ENCODE data around the gene CEP126.

The CEP126 gene, protein sequence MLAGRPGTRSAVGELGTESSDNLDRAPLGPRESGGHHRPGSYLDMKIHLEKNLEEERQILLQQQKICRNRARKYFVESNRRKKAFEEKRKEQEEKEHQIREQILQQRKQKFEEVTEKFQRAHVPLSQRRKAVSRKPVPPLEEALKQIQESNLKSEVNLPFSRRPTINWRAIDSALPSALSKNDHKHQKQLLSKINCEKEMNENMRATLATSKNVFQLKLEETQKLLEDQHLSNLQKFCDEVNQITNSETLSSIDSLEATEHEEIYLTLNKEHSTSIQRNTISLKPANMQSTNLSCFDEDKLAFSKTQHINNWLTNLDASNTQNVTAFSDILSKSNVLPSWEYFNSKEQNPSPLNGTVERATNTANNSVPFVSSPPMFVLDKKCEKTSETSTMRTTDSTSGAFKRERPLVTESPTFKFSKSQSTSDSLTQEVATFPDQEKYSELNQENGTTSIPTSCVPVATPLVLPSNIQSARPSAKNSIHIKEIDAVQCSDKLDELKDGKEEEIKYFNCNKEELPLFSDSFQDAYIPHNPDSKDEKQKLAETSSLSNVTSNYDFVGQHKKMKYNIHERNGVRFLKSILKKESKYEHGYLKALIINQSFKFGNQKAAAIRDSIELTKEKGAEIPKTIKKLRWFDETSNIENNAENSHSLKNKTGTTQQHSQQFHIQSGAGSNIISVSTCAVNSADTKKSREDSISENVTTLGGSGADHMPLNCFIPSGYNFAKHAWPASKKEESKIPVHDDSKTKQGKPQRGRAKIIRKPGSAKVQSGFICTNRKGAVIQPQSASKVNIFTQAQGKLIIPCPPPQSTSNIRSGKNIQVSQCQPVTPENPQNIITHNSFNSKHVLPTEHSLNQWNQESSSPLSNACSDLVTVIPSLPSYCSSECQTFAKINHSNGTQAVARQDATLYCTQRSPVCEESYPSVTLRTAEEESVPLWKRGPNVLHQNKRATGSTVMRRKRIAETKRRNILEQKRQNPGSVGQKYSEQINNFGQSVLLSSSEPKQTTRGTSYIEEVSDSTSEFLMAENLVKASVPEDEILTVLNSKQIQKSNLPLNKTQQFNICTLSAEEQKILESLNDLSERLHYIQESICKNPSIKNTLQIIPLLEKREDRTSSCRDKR

DNA sequence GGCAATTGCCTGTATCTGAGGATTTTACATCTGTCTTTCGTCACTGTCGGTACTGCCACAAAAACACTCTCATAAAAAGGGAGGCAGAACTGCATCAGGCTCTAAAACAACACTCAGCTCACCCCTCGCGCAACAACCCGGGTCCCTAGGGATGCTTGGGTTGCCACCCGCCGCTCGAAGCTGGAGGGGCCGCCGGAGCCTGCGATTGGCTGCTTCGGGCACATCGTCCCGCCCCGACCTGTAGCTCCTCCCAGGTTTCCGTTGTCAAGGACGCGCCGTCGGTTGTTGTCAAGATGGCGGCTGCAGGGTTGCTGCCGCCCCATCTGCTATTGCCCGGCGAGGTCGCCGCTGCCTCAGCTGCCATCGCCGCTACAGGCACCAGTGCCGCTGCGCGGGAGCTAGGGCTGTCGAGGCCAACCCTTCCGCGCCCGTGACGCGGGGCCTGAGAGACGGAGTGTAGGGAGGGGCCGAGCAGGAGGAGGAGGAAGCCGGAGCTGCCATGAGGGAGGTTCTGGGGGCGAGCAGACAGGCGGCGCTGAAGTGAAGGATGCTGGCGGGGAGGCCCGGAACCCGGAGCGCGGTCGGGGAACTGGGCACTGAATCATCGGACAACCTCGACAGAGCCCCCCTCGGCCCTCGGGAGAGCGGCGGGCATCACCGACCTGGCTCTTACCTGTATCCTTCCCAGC lies at the start of gene CEP126:
Gene CEP126 (plus strand): TSS at position 273 of the 689 bp plus-strand sequence. CDS start 275 bp downstream, at position 548.
- no peaks in the 10 kb centered on the region for H3K9me3 ChIP-seq (ENCODE audit: control insufficient read depth, insufficient read depth, low read depth, low read length)
- no peak within 1 kb of the TSS for H3K27ac ChIP-seq (ENCODE audit: low read depth, low read length)
- H3K27me3 ChIP-seq (ENCODE audit: control insufficient read depth, insufficient read depth, low read length), result no peaks in the 10 kb centered on the region
- H3K36me3 ChIP-seq (ENCODE audit: control insufficient read depth, insufficient read depth, low read length), result no peaks in the 10 kb centered on the region
- peaks cover 21% of the 10 kb centered on the region; the same call in 1 of the 2 replicates for H3K4me1 ChIP-seq (ENCODE audit: control insufficient read depth, insufficient read depth, low read length)
- peak within 1 kb of the TSS; percentile 54 for H3K9ac ChIP-seq (ENCODE audit: low read length)
- peak within 1 kb of the TSS; percentile 75 for H3K4me3 ChIP-seq (ENCODE audit: low read depth, low read length)

DNA sequence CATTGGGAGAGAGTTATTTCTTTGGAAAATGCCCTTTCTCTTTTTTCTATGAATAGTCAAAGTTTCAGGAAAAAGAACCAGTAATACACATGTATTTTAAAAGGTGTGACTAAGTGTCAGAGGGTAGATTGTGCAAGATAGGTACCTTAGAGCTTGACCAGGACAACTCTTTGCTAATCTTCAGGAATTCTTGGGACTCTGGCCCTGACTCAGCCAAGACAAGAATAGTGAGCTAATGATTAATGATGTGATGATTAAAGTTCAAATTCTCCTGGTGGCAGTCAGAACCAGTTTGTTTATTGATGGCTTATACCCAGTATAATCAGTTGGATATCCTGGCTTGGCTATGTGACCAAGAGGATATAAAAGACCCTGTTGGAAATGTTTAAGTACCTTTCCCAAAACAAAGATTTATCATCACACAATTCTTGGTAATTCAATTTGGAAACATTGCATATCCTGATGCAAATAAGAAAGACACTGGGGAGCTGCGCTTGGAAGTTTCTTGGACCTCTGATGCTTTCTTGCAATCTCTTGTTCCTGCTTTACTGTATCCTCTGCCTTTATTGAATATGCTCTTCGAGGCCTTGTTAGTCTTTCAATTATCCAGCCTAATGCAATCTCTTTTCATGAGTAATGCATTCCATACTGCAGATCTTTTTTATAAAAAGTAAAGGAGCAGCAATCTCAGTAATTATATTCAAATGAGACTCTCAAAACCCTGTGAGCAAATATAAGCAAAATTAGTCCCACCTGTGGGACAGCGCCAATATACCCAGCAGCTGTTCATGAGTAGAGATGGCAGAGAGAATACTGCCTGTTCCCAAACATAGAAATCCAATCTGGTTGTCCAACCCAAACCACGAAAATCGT lies 48.0 kb upstream of the CEP126 start:
- H3K9me3 ChIP-seq (ENCODE audit: control insufficient read depth, insufficient read depth, low read depth, low read length), result peaks cover 8% of the 10 kb centered on the region; the same call in 1 of the 2 replicates
- no peak overlapping the region for H3K27ac ChIP-seq (ENCODE audit: low read depth, low read length)
- H3K27me3 ChIP-seq (ENCODE audit: control insufficient read depth, insufficient read depth, low read length), result no peaks in the 10 kb centered on the region
- H3K4me1 ChIP-seq (ENCODE audit: control insufficient read depth, insufficient read depth, low read length), result peaks cover 9% of the 10 kb centered on the region; the same call in 1 of the 2 replicates
- H3K4me3 ChIP-seq (ENCODE audit: low read depth, low read length), result no peak overlapping the region
- no peak overlapping the region for H3K9ac ChIP-seq (ENCODE audit: low read length)
- no peaks in the 10 kb centered on the region for H3K36me3 ChIP-seq (ENCODE audit: control insufficient read depth, insufficient read depth, low read length)

DNA sequence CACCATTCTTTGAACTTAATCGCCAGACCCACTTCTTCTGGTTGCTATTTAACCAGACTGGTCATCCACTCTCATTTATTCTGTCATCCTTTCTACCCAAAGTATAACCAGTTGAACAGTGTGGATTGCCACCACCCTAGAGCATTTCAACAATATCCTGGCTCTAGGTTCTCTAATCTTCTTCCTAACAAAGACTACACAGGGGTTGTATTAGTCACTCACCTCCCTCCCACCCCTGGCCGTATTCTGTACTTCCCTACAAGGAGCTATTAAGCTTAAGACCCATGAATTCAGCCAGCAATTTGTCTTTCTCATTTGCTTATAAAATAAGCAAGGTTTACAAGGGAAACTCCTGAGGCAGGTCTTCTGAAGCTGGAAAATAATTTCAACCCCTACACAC lies 46.9 kb upstream of the CEP126 start:
- Histone ChIP-seq H3K9ac (ENCODE audit: low read length) (no peak overlapping the region), H3K27me3 (ENCODE audit: control insufficient read depth, insufficient read depth, low read length) (no peaks in the 10 kb centered on the region), H3K36me3 (ENCODE audit: control insufficient read depth, insufficient read depth, low read length) (no peaks in the 10 kb centered on the region), H3K9me3 (ENCODE audit: control insufficient read depth, insufficient read depth, low read depth, low read length) (peaks cover 8% of the 10 kb centered on the region; the same call in 1 of the 2 replicates), H3K4me1 (ENCODE audit: control insufficient read depth, insufficient read depth, low read length) (peaks cover 5% of the 10 kb centered on the region; the same call in 1 of the 2 replicates), H3K4me3 (ENCODE audit: low read depth, low read length) (no peak overlapping the region), H3K27ac (ENCODE audit: low read depth, low read length) (no peak overlapping the region)

DNA sequence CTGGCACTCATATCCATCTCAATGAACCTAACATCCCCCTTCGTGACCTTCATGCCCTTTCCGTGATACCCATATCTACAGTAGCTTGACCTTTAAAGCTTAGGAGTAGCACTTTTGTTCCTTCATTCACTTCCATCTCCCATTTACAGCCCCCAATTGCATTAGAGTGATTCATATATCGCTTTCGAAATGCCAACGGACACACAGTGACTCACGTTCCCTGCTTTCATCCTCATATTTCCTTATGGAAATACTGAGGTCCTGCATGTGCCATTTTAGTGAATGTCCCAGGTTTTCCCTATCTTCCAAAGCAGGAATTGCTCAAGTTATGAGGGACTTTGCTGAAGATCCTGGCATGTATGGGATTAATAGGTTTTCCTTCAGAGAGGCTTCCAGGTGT lies 44.3 kb upstream of the CEP126 start:
- Histone ChIP-seq H3K4me3 (ENCODE audit: low read depth, low read length) (no peak overlapping the region), H3K4me1 (ENCODE audit: control insufficient read depth, insufficient read depth, low read length) (no peaks in the 10 kb centered on the region), H3K27ac (ENCODE audit: low read depth, low read length) (no peak overlapping the region), H3K9me3 (ENCODE audit: control insufficient read depth, insufficient read depth, low read depth, low read length) (no peaks in the 10 kb centered on the region), H3K36me3 (ENCODE audit: control insufficient read depth, insufficient read depth, low read length) (no peaks in the 10 kb centered on the region), H3K9ac (ENCODE audit: low read length) (no peak overlapping the region), H3K27me3 (ENCODE audit: control insufficient read depth, insufficient read depth, low read length) (no peaks in the 10 kb centered on the region)

DNA sequence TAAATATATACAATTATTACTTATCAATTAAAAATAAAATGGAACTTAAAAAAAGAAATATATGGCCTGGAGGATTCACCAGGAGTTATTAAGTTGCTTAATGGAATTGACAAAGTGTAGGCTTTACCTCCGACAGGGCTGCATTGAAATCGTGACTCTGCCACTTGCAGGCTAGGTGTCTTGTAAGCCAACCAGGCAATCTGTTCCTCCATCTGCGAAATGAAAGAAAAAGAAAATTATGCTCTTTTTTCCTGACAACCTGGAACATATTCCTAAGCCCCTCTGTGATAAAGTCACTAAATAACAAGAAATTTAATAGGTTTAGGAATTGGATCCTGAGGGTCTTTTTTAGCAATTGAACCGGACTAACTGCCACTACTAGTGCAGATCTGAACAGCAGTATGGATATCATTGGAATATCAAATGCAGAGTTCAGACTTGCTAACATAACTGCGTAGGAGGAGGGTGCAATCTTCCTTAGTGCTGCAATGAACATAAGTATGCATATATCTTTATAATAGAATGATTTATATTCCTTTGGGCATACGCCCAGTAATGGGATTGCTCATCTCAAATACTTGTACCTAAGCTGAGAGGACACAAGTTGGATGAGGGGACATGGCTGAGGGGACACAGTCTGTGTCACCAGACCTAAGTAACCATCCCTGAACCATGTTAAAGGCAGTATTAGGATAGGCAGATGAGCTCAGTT lies 42.5 kb upstream of the CEP126 start:
- Histone ChIP-seq H3K27me3 (ENCODE audit: control insufficient read depth, insufficient read depth, low read length) (no peaks in the 10 kb centered on the region), H3K9ac (ENCODE audit: low read length) (no peak overlapping the region), H3K4me3 (ENCODE audit: low read depth, low read length) (no peak overlapping the region), H3K9me3 (ENCODE audit: control insufficient read depth, insufficient read depth, low read depth, low read length) (no peaks in the 10 kb centered on the region), H3K36me3 (ENCODE audit: control insufficient read depth, insufficient read depth, low read length) (no peaks in the 10 kb centered on the region), H3K4me1 (ENCODE audit: control insufficient read depth, insufficient read depth, low read length) (no peaks in the 10 kb centered on the region), H3K27ac (ENCODE audit: low read depth, low read length) (no peak overlapping the region)

DNA sequence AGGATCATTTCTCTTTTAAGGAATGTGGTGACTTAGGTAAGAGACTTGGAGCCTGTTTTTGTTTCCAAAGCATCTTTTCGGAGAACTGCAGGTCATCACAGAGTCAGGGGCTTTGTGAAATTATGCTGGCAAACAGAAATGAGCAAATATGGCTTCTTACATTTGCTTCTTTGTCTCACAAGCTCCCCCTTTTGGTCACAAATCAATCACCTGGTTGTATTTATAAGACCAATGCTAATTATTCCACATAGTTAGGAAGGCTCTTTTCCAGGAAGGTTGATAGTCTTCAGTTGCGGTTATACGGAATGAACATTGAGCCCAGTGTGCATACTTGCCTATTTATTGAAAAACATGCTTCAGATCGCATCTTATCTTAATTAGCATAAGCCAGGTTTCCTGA lies 34.6 kb upstream of the CEP126 start:
- H3K36me3 ChIP-seq (ENCODE audit: control insufficient read depth, insufficient read depth, low read length), result no peaks in the 10 kb centered on the region

DNA sequence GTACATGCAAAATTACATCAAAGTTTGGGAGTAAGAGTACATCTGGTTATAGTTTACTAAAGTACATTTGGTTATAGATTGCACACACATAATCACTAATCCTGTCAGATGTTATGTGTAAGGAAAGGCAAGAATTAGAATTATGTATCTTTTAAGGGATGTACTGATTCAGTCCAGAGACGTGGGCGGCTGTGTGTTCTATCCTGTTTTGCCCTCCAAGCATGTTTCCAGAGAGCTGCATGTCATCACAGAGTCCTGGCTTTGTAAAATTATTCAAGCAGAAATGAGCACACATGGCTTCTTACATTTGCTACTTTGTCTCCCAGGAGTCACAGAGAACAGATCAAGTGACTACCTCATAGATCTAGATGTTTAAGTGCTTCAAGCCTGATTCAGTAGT lies 33.2 kb upstream of the CEP126 start:
- H3K9me3 ChIP-seq (ENCODE audit: control insufficient read depth, insufficient read depth, low read depth, low read length), result no peaks in the 10 kb centered on the region
- H3K36me3 ChIP-seq (ENCODE audit: control insufficient read depth, insufficient read depth, low read length), result no peaks in the 10 kb centered on the region
- no peak overlapping the region for H3K4me3 ChIP-seq (ENCODE audit: low read depth, low read length)
- no peaks in the 10 kb centered on the region for H3K27me3 ChIP-seq (ENCODE audit: control insufficient read depth, insufficient read depth, low read length)
- no peaks in the 10 kb centered on the region for H3K4me1 ChIP-seq (ENCODE audit: control insufficient read depth, insufficient read depth, low read length)
- H3K9ac ChIP-seq (ENCODE audit: low read length), result no peak overlapping the region
- no peak overlapping the region for H3K27ac ChIP-seq (ENCODE audit: low read depth, low read length)

More for the DNA sequence above, 34.6 kb upstream of the CEP126 start:
- no peaks in the 10 kb centered on the region for H3K27me3 ChIP-seq (ENCODE audit: control insufficient read depth, insufficient read depth, low read length)
- H3K4me3 ChIP-seq (ENCODE audit: low read depth, low read length), result no peak overlapping the region
- H3K9ac ChIP-seq (ENCODE audit: low read length), result no peak overlapping the region
- no peak overlapping the region for H3K27ac ChIP-seq (ENCODE audit: low read depth, low read length)
- no peaks in the 10 kb centered on the region for H3K9me3 ChIP-seq (ENCODE audit: control insufficient read depth, insufficient read depth, low read depth, low read length)
- no peaks in the 10 kb centered on the region for H3K4me1 ChIP-seq (ENCODE audit: control insufficient read depth, insufficient read depth, low read length)

DNA sequence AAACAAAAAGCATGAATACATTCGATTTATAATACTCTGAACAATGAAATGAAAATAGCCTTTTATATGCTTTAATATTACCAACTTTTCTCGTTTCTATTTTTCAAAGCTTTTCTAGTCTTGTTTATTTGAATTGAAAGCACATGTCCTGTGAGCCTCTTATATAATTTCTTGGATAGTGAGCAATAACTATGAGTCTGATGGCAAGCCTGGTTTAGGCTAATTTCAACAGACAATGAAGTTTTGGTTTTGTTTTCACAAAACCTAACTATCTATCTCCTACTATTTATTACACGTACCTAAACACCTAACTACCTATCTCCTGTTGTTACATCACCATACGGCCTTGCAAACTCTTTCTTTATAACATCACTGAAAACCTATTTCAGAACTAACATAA lies 29.2 kb upstream of the CEP126 start:
- H3K4me1 ChIP-seq (ENCODE audit: control insufficient read depth, insufficient read depth, low read length), result no peaks in the 10 kb centered on the region
- no peak overlapping the region for H3K27ac ChIP-seq (ENCODE audit: low read depth, low read length)
- no peaks in the 10 kb centered on the region for H3K36me3 ChIP-seq (ENCODE audit: control insufficient read depth, insufficient read depth, low read length)
- H3K27me3 ChIP-seq (ENCODE audit: control insufficient read depth, insufficient read depth, low read length), result no peaks in the 10 kb centered on the region
- H3K9me3 ChIP-seq (ENCODE audit: control insufficient read depth, insufficient read depth, low read depth, low read length), result no peaks in the 10 kb centered on the region
- no peak overlapping the region for H3K9ac ChIP-seq (ENCODE audit: low read length)
- no peak overlapping the region for H3K4me3 ChIP-seq (ENCODE audit: low read depth, low read length)

DNA sequence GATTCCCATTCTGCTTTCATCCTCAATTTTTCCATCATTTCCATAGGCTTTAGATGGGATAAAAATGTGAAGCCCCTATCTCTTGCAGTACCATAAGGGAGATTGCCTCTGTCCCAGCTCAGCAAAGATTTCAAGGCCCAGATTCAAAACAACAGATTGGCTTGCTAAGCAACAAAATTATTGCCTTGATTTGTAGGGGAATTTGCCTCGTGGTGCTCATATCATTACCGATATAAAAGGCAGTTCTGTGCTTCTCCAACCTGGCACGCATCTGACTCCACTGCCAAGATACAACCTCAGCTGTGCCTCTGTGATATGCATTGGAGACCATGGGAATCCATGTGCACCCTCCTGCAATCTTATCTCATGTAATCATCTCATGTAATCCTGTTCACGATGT lies 25.0 kb upstream of the CEP126 start:
- no peak overlapping the region for H3K4me3 ChIP-seq (ENCODE audit: low read depth, low read length)
- H3K36me3 ChIP-seq (ENCODE audit: control insufficient read depth, insufficient read depth, low read length), result no peaks in the 10 kb centered on the region
- H3K27me3 ChIP-seq (ENCODE audit: control insufficient read depth, insufficient read depth, low read length), result no peaks in the 10 kb centered on the region
- H3K9ac ChIP-seq (ENCODE audit: low read length), result no peak overlapping the region
- H3K9me3 ChIP-seq (ENCODE audit: control insufficient read depth, insufficient read depth, low read depth, low read length), result no peaks in the 10 kb centered on the region
- H3K27ac ChIP-seq (ENCODE audit: low read depth, low read length), result no peak overlapping the region
- H3K4me1 ChIP-seq (ENCODE audit: control insufficient read depth, insufficient read depth, low read length), result no peaks in the 10 kb centered on the region

All from HUES6 (cell line).